ENCODE measurements around the gene PLRG1.

DNA sequence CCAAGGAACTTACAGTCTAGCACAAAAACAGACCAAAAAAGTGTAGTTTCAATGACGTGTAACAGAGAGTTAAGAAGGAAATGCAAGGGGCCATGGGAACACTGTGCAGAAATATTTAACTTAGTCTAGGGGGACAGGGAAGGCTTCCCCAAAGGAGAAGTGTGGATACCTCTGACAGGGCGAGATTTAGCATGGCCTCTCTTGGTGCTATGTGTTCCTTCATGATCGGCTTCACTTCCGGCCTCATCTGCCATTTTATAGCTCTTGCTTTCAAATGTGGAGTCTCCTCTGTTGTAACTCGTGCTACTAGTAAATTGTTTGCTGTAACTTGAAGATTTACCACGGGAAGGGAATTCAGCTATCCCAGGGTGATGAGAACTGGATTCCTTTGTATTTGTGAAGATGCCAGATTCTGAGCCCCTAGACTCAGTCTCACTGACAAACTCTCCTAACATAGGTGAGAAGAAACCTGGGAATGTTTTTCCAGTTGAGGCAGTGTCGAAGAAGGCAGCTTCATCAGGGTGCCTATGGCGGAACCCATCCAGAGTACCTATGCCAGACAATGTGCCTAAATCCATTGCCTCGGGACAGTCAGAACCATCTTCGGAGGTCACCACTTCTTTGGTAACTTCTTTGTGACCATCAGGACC is 35.3 kb upstream of the PLRG1 start:
- no peak for TF ChIP-seq POLR2A (IDR thresholded peaks at IDR 0.05)
- TF ChIP-seq, protein P1, sequence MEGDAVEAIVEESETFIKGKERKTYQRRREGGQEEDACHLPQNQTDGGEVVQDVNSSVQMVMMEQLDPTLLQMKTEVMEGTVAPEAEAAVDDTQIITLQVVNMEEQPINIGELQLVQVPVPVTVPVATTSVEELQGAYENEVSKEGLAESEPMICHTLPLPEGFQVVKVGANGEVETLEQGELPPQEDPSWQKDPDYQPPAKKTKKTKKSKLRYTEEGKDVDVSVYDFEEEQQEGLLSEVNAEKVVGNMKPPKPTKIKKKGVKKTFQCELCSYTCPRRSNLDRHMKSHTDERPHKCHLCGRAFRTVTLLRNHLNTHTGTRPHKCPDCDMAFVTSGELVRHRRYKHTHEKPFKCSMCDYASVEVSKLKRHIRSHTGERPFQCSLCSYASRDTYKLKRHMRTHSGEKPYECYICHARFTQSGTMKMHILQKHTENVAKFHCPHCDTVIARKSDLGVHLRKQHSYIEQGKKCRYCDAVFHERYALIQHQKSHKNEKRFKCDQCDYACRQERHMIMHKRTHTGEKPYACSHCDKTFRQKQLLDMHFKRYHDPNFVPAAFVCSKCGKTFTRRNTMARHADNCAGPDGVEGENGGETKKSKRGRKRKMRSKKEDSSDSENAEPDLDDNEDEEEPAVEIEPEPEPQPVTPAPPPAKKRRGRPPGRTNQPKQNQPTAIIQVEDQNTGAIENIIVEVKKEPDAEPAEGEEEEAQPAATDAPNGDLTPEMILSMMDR (IDR thresholded peaks at IDR 0.05), result no peak
- TF ChIP-seq POLR2AphosphoS5 (IDR thresholded peaks at IDR 0.05), result no peak

All from upper lobe of left lung (tissue), 4 donors.